Uterus (tissue), 2 donors: Measurements from ENCODE around the gene NSD2.

Experiments used
- CTCF ChIP-seq, 4 experiments: fragments of 200-600 bp in 2 of 4; fragments of 450-650 bp in 2 of 4; sonication (generic) in 2 of 4; IDR thresholded peaks; one replicate each; pipeline ENCODE4 v1.5.1; 2016 to 2019; ENCODE audit warnings: antibody characterized with exemption in 4 of 4, mild to moderate bottlenecking in 2 of 4, moderate library complexity in 1 of 4
- POLR2A ChIP-seq, 2 donors: fragments of 450-650 bp; IDR thresholded peaks; one replicate each; pipeline ENCODE4 v1.6.1; 2016; ENCODE audit warnings: antibody characterized with exemption in 2 of 2, mild to moderate bottlenecking in 1 of 2, moderate library complexity in 1 of 2

- no peak for TF ChIP-seq CTCF (IDR thresholded peaks at IDR 0.05)
- TF ChIP-seq POLR2A (IDR thresholded peaks at IDR 0.05): no peak
Observed at GRCh38 chr4:1991596-1992434, 120.6 kb downstream of the NSD2 start.
